NCI-H187 (cell line): Measurements from ENCODE around the gene CFAP410.

Experiments
- DNase-seq, 2 experiments: peaks; one replicate each; lab custom pipeline; 2025; lab: John Stamatoyannopoulos, UW

The CFAP410 gene

DNA sequence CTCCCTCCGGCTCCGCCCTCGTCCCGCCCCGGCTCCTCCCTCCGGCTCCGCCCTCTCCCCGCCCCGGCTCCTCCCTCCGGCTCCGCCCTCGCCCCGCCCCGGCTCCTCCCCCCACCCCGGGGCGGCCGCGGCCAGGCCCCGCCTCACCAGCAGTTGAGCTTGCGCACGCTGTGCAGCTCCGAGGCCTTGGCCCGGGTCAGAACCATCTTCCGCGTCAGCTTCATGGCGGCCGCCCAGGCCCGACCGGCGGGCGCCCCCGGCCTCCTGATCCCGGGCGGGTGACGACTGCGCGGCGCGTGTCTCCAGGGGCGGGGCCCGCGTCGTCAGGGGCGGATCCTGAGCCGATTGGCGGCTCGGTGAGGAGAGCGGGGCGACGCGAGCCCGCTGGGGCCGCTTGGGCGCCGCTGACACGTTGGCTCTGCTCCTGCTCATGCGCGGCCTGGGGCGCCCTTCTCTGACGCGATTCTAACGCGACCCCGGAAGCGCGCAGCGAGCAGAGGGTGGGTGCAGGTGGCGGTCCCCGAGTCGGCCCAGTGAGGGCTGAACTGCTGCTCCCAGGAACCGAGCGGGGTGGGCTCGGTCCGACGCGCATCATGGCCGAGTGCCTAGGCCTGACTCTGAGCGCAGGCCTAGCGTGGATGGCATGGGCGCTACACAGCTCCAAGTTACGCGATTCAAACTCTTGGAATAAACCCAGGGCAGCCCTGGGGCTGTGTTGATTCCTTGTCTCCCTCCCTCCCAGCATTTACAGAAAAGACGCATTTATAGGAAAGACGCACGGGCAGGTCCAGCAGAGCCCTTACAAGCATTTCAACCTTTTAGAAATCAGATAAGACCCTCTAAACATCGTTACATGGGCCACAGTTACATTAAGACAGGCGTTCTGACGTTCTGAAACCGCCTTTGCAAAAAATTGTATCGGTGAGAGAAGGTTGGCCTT lies at the start of gene CFAP410:
TSS of gene CFAP410 (minus strand) at position 420 of the 940 bp plus-strand sequence. CDS start at position 224, 196 bp downstream.
- peak; percentile 89 to 91 for DNase-seq

DNA sequence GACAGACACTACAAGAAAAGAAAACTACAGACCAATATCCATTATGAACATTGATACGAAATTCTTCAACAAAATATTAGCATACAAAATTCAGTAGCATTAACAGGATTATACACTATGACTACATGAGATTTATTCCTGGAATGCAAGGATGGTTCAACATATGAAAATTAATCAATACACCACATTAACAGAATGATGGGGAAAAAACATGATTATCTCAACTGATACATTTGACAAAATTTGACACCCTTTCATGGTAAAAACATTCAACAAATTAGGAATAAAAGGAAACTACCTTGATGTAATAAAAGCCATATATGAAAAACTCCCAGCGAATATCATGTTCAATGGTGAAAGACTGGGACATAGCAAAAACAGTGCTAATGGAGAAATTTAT lies 45.8 kb upstream of the CFAP410 start:
- DNase-seq, result no peak

DNA sequence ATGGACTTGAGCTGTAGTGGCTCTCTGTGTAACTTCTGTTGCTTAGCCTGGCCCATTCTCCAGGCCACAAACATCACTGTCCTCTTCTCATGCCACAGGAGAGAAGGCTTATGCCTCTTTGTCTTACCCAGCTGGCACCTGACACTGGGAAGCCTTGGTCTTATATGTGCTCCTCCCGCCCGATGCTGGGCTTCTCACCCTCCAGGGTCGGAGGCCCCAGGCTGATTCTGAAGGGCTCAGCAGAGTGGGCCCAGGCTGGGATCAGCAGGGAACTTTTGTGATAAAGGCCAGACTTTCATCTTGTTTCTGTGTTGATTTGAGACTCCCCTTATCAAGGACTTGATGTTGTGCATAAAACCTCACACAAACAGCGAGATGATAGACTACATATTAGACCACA lies 44.0 kb upstream of the CFAP410 start:
- no peak for DNase-seq

DNA sequence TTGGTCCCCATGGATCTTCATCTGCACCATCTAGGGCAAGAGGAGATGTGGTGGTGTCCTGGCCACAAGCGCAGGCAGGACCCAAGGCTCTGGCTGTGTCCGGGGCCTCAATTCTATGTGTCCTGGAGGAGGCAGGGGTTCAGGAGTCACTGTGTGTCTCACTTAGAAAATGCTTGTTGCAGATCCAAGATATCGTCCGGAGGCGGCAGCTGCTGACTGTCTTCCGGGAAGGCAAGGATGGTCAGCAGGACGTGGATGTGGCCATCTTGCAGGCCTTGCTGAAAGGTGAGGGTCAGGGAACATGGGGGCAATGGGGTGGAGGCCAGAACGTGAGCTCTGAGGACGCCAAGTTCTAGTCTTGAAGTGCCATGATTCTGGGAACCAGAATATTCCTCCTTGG lies 43.3 kb upstream of the CFAP410 start:
- DNase-seq, result no peak

DNA sequence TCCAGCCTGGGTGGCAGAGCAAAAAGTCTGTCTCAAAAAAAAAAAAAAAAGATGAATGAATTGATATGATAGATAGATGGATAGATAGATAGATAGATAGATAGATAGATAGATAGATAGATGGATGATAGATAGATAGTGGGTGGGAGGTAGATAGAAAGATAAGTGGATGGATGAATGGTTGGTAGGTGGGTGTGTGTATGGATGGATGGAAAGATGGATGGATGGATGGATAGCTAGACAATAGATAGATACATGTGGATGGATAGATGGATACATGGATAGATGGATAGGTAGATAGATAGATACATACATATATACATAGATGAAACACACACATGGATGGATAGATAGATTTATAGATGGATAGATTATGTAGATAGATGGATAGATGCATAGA lies 42.7 kb upstream of the CFAP410 start:
- no peak for DNase-seq

DNA sequence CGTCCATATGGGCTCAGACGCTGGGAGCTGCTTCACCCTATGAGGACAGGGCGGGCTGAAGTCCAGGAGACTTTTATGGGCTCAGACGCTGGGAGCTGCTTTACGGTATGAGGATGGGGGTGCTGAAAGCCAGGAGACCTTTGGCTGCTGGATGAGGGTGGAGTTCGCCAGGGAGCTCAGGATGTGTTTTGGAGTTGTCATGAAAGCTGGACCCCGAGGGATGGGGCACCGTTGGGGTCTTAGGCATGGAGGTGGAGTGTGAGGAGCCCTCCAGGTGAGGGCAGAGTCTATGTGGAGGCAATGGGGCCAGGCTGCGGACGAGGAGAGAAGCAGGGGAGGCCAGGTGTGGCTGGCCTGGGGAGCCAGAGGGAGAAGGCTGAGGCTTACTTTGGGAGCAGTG lies 41.7 kb upstream of the CFAP410 start:
- no peak for DNase-seq

DNA sequence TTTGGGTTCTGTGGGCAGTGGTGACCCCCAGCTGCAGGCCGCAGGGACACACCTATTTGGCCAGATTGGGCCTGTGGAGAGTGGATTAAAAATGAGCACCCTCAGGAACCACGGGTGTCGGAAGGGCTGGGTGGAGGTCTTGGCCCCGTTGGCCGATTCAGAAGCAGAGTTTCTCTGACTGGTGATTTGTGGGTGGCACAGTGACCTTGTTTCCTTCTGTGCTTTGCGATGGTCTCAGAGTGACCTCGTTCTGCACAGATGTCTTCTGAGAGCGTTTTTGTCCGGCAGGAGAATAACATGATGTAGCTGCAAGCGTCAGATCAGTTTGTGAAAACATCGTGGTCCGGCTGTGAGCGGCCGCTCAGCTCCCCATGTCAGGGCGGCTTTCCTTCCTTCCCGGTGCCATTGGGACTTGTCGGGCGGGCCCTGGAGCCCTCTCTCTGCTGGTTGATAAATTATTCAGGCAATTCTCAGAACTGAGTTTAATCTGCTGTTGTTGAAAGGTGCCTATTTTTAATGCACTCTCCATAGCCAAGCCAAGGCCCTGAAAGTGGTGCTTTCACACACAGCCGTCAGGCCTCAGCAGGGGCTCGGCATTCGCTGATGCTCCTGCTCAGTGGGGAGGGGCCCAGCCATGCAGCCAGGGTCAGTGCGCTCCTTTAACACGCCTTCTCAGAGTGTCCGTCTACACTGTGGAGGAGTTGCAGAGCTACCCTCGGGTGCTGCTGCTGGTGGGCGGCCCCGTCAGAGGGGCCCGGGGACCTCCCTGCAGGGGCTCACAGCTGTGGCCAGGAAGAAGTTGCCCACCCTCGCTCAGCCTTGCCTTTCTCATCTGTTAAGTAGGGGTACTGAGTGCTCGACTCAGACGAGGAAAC lies 41.0 kb upstream of the CFAP410 start:
- no peak for DNase-seq

DNA sequence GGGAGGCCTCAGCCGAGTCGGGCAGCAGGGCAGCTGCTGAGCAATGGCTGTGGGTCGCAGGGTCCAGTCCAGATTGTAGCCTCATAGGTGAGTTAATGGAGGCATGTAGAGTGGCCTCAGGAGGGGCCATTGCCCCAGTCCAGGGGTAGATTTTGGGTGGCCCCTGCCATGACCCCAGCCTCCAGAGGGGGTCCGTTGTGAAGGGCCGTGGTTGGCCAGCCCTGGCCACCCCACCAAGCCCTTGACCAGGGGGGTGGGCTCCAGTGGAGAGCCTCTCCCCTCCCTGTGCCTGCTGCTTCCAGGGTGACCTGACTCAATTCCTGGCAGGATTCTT lies 40.3 kb upstream of the CFAP410 start:
- no peak for DNase-seq

DNA sequence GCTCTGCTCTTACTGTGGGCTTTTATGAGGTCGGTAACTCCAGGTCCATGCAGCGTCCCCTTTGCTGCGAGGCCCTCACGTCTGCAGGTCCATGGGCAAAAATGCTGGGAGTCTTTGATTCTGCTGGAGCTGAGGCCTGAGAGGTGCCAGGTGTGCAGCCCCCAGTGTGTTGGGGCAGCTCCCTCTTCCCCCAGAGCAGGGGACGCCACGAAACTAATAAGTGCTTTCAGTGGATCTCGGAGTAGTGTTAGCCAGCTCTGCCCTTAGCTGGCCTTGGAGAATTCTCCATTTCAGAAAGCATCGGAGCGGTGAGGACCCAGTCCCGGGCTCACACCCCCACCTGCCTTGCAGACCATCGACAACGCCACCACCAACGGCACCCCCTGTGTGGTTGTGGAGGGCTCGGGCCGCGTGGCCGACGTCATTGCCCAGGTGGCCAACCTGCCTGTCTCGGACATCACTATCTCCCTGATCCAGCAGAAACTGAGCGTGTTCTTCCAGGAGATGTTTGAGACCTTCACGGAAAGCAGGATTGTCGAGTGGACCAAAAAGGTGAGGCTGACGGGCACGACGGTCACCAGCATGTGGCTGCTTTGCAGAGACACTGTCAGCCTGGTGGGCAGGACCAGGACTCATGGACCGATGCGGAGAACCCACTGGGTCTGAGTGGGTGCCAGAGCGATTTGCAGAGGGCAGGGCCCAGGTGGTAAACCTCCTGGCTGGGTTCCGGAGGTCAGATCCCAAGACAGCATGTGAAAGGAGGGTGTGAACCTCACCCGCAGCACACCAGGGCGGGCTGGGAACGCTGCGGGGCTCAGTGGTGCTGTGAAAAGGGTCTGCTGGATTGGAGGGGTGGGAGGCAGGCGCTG lies 39.7 kb upstream of the CFAP410 start:
- no peak for DNase-seq

DNA sequence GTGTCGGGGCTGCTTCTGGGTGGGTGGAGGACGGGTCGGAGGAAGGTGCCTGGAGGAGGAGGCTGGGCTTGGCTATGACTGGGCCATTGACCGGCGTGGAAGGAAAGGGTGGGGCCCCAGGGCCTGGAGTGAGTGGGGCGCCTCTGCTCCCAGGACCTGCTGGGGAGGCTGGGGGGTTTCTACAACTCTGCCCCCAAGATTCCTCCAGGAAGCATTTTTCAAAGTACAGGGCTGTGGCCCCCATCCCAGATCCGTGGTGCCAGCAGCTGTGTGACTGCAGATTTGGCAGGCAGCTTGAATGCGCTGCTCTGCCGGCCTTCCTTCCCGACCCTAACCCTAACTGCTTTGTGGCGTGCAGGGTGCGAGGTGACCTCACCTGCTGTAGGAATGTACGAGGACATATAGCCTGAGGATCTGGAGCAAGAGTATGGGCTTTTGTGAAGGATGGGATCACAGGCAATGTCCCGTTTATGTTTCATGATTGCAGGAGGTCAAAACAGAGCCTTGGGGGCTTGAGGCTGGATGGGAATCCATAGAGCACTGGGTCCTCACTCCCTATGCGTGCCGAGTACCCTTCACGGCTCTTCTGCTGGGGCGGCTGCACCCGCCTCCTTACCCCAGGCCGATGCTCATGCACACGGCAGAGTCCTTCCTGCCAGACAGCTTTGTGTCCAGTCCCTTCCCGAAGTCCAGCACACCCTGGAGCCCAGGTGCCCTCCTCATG lies 38.9 kb upstream of the CFAP410 start:
- no peak for DNase-seq

DNA sequence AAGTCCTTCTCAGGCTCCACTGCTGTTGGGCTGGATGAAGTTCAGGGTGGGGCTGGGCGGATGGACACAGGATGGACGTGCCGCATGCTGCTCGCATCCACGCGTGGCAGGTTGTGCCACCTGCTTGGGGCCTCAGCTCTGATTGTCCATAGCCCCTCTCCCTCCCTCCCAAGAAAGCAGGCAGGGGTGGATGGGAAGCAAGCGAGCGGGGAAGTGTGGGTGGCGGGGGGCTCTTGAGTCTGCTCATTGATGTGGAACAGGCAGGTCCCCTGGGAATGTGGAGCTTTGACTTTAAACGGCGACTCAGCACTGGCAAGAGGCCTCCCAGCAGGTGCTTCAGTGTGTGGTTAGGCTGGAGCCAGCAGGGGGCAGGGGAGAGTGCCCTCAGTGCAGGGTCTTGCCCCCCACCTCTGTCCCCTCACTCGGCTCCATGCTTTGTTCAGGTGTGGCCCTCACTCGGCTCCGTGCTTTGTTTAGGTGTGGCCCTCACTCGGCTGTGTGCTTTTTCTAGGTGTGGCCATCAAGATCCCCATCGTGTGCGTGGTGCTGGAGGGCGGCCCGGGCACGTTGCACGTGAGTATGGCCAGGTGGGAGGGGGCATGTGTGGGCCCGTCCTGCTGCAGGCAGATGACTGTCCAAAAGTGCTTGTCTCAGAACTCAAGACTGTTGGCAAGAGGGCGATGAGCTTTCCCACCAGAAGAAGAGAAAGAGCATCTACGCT lies 38.2 kb upstream of the CFAP410 start:
- peak; percentile 59 to 65 for DNase-seq

DNA sequence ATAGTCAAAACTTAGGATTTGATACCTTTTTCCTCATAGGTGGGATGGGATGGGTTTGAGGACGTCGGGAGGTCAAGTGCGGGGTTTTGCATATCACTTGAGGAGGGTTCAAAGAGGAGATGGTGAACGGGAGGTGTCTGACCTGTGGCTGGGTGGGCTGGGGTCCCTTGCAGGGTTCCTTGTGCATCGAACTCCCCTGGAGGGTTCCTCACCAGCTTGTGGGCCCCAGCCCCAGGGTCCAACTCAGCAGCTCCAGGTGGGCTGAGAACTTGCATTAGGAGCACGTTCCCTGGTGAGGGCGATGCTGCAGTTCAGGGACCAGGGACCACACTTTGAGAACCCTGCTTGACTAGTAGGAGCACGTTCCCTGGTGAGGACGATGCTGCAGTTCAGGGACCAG lies 37.4 kb upstream of the CFAP410 start:
- DNase-seq, result no peak

DNA sequence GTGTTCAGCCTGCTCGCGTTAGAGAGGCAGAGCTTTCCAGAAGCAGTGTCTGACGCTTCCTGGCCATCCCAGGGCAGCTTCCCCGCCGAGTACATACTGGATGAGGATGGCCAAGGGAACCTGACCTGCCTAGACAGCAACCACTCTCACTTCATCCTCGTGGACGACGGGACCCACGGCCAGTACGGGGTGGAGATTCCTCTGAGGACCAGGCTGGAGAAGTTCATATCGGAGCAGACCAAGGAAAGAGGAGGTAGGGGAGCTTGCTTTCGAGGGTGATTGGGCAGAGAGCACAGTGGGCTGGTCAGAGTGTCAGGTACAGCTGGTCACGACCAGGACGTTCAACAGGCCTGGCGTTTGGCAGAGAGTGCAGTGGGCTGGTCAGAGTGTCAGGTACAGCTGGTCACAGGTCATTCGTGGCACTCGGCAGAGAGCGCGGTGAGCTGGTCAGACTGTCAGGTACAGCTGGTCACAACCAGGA lies 36.6 kb upstream of the CFAP410 start:
- no peak for DNase-seq

DNA sequence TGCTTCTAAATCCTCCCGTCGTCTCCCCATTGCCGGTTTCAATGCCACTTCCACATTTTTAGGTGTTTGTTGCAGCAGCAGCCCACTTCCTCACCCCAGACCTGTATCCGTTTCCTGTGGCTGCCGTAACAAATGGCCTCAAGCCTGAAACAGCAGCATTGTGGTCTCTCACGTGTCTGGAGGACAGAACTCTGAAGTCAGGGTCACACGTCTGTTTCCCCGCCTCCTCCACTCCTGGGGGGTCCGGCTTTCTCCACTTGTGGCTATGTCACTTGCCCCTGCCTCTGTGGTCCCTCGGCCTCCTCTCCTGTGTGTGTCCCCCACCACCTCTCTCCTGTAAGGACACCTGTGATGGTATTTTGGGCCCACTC lies 36.1 kb upstream of the CFAP410 start:
- no peak for DNase-seq

DNA sequence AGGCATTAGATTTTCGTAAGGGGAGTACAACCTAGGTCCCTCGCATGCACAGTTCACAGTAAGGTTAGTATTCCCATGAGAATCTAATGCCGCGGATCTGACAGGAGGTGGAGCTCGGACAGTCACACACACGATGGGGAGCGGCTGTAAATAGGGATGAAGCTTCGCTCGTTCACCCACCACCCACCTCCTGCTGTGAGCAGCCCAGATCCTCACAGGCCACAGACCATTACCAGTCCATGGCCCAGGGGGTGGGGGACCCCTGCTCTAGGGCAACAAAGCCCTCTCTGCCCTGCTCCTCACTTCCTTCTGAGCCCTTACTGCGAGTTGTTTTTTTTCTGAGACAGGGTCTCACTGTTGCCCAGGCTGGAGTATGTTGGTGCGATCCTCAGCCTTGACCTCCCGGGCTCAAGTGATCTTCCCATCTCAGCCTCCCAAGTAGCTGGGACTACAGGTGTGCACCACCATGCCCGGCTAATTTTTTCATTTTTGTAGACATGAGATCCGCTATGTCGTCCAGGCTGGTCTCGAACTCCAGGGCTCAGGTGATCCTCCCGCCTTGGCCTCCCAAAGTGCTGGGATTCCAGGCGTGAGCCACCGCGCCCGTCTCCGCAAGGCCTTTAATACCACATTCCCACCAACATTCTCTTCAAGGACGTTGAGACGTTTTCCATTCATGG lies 35.6 kb upstream of the CFAP410 start:
- no peak for DNase-seq

DNA sequence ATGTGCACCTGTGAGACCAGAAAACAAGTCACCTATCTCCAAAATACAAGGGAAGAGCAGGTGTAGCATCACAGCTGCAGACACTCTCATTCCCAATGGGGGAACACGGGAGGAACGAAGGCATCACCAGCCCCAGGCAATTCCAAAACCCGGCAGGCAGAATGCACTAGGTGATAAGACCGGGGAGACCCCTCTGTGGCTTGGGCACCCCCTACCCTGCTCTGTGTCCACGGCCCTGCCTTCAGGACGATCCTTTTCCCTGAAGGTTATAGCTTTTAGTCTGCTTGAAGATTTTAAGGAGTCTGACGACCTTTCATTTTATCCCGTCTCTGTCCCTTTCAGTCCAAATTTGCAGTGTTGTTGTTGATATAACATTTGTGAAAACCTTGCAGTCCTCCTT lies 33.4 kb upstream of the CFAP410 start:
- DNase-seq, result no peak

DNA sequence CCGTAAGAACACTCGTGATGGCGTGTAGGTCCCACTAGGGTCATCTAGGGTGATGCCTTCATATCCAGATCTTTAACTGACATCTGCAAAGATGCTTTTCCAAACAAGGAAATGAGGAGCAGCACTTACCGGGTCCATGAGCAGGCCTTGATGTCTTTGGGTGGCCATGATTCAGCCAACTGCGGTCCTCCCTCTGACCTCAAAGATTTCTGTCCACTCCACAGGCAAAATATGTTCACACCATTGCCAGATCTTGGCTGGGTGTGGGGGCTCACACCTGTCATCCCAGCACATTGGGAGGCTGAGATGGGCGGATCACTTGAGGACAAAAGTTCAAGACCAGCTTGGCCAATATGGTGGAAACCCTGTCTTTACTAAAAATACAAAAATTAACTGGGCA lies 32.4 kb upstream of the CFAP410 start:
- DNase-seq, result no peak

DNA sequence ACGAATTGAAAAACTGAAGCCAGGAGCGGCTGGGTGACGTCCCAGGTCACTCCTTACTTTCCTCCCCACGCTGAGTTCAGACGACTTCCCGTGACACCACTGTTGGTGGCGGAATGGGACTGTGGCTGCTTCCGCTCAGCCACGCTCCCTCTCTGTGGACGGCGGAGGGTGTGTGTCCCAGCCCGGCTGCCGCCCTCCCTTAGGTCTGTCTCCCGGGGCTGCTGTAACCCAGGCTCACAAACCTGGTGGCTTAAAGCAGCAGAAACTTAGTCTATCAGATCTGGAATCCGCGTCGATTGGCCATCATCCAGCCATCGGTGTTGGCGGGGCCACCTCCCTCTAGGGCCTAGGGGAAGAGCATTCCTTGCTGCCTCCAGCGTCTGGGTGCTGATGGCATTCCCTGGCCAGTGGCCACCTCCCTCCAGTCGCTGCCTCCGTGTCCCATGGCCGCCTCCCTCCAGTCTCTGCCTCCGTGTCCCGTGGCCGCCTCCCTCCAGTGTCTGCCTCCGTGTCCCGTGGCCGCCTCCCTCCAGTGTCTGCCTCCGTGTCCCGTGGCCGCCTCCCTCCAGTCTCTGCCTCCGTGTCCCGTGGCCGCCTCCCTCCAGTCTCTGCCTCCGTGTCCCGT lies 31.7 kb upstream of the CFAP410 start:
- DNase-seq, result no peak

DNA sequence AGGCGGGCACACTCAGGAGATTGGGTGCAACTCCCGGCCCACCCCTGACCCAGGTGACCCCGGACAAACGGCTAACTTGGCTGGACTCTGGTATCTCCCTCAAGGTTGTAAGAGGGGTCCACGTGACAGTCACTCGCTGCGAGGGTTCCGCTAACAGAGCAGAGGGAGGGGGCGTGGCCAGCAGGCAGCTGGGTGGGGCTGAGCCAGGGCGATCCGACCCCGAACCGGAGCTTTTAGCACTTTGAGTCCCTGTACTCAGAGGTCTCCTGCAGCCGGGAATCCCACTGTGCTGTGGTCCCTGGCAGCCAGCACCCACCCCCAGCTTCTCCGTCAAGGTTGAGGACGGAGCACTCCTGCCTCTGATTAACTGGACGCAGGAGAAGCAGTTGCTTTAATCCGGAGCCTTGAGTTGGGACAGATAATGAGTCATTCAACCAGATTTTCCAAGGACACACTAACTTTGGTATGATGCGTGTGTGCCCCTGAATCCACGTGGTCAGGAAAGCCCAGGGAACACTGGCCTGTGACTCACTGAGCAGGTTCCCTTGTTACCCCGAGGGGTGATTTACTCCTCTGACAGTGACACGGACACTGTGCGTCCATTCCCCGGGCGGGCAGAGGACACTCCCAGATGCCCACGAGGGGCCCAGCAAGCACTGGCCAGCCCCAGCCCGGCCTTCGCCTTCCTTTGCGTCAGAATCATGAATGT lies 31.0 kb upstream of the CFAP410 start:
- peak in 1 of 2 experiments; percentile 44 for DNase-seq
